Measurements from ENCODE around the gene SPRR2B.
"Not testable (repeated sequence)": the region's sequence is repeated elsewhere in the genome, so short reads cannot be mapped to it uniquely, and the experiment has no call there.

Gene SPRR2B

DNA sequence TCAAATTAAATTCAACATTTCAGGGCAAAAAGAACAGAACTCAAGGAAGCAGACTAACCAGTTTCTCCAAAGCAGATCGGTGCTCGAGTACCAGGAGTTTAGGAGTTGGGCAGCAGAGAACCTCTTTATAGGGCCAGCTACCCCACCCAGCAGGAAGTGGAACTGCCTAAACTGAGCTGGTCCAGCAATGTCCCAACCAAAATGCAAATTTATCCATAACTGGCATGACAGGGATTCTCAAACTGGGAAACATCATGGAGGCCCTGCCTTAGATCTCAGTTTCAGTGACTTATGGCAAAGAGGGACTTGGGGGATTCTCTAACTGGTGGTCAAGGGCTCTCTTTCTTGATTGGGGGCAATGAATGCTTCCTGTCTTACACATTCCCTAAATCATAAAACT is at the start of gene SPRR2B:
SPRR2B (minus strand) TSS at position 101 of the 400 bp plus-strand sequence. CDS start 772 bp downstream, outside the sequence.
- Histone ChIP-seq H3K27ac (ENCODE audit: low read length) (no peak within 1 kb of the TSS), H3K36me3 (ENCODE audit: control insufficient read depth, insufficient read depth, low read length) (no peaks in the 10 kb centered on the region), H3K4me1 (ENCODE audit: control insufficient read depth, insufficient read depth, low read length) (no peaks in the 10 kb centered on the region), H3K27me3 (ENCODE audit: control insufficient read depth, insufficient read depth, low read length) (no peaks in the 10 kb centered on the region), H3K9me3 (ENCODE audit: control insufficient read depth, insufficient read depth, low read length) (no peaks in the 10 kb centered on the region), H3K4me3 (ENCODE audit: low read length) (no peak within 1 kb of the TSS)
- DNase-seq (ENCODE audit: low read depth, low spot score), result no peak
- no CpG with 5 or more reads among the region's 2 CpGs for WGBS (ENCODE audit: insufficient coverage, insufficient read length)

- H3K27me3 ChIP-seq (ENCODE audit: control insufficient read depth, insufficient read depth, low read length), result no peaks in the 10 kb centered on the region
- no peak for DNase-seq (ENCODE audit: low read depth, low spot score)
- no peaks in the 10 kb centered on the region for H3K9me3 ChIP-seq (ENCODE audit: control insufficient read depth, insufficient read depth, low read length)
- no peaks in the 10 kb centered on the region for H3K4me1 ChIP-seq (ENCODE audit: control insufficient read depth, insufficient read depth, low read length)
- no peaks in the 10 kb centered on the region for H3K36me3 ChIP-seq (ENCODE audit: control insufficient read depth, insufficient read depth, low read length)
- no peak overlapping the region for H3K4me3 ChIP-seq (ENCODE audit: low read length)
- H3K27ac ChIP-seq (ENCODE audit: low read length), result no peak overlapping the region
These were observed 49.5 kb upstream of the SPRR2B start for GRCh38 chr1:153120945-153121344.

DNA sequence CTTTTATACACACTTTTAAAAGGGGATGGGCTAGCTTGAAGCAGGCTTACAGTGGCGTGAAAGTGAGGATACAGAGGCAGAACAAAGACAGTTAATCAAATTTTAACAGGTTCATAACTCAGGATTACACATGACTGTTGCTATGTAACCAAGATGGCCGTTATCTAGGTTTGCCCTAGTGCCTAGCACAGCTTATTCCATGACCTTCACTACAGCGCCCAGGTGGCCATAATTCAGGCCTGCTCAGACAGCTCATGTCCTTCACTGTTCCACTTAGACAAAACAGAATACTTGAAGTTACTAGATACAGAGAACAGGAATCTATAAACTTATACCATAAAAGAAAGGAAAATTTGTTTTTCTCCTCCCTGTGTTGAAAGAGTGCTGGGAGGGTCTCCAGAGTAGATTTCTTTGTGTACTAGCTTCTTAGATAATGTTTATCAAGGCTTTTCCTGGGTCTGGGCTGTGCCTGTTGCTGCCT is 48.1 kb upstream of the SPRR2B start:
- Histone ChIP-seq H3K36me3 (ENCODE audit: control insufficient read depth, insufficient read depth, low read length) (no peaks in the 10 kb centered on the region), H3K4me1 (ENCODE audit: control insufficient read depth, insufficient read depth, low read length) (no peaks in the 10 kb centered on the region), H3K9me3 (ENCODE audit: control insufficient read depth, insufficient read depth, low read length) (no peaks in the 10 kb centered on the region), H3K27me3 (ENCODE audit: control insufficient read depth, insufficient read depth, low read length) (no peaks in the 10 kb centered on the region), H3K27ac (ENCODE audit: low read length) (no peak overlapping the region), H3K4me3 (ENCODE audit: low read length) (no peak overlapping the region)
- whole genome bisulfite sequencing (ENCODE audit: insufficient coverage, insufficient read length), result no CpG with 5 or more reads among the region's 3 CpGs
- DNase-seq (ENCODE audit: low read depth, low spot score), result no peak

DNA sequence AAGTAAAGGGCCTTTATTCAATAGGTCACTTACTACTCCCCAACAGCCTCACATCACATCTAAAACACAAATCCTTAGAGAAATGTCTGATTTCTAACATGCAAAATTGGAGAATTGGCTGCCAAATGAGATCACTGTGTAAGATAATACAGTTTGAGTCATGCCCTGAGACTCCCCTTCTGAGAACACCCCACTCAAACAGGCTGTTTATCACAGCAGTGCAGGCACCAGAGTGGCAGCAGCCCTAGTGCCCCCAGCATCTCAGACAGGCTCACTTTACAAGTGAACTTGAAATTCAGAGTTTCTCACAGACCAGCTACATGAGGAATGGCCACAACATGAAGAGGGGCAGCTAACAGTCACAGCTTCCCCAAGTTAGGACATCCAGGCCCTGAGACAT is 43.9 kb upstream of the SPRR2B start:
- H3K27ac ChIP-seq (ENCODE audit: low read length); H3K27me3 ChIP-seq (ENCODE audit: control insufficient read depth, insufficient read depth, low read length); H3K4me1 ChIP-seq (ENCODE audit: control insufficient read depth, insufficient read depth, low read length); H3K9me3 ChIP-seq (ENCODE audit: control insufficient read depth, insufficient read depth, low read length); H3K36me3 ChIP-seq (ENCODE audit: control insufficient read depth, insufficient read depth, low read length); H3K4me3 ChIP-seq (ENCODE audit: low read length); DNase-seq (ENCODE audit: low read depth, low spot score): not testable (repeated sequence)

GRCh38 chr1:153113416-153113815 is 42.0 kb upstream of the SPRR2B start, which contains the start of gene SPRR2F:
Gene SPRR2F, minus strand, starts transcription at chr1:153113516. Its CDS starts 783 bp downstream, at chr1:153112733.
- no peak within 1 kb of the TSS for H3K4me3 ChIP-seq (ENCODE audit: low read length)
- no peak within 1 kb of the TSS for H3K27ac ChIP-seq (ENCODE audit: low read length)
- H3K27me3 ChIP-seq (ENCODE audit: control insufficient read depth, insufficient read depth, low read length), result no peaks in the 10 kb centered on the region
- H3K36me3 ChIP-seq (ENCODE audit: control insufficient read depth, insufficient read depth, low read length), result no peaks in the 10 kb centered on the region
- no peak for DNase-seq (ENCODE audit: low read depth, low spot score)
- WGBS (ENCODE audit: insufficient coverage, insufficient read length), result no CpG with 5 or more reads among the region's 3 CpGs
- no peaks in the 10 kb centered on the region for H3K9me3 ChIP-seq (ENCODE audit: control insufficient read depth, insufficient read depth, low read length)
- H3K4me1 ChIP-seq (ENCODE audit: control insufficient read depth, insufficient read depth, low read length), result no peaks in the 10 kb centered on the region

DNA sequence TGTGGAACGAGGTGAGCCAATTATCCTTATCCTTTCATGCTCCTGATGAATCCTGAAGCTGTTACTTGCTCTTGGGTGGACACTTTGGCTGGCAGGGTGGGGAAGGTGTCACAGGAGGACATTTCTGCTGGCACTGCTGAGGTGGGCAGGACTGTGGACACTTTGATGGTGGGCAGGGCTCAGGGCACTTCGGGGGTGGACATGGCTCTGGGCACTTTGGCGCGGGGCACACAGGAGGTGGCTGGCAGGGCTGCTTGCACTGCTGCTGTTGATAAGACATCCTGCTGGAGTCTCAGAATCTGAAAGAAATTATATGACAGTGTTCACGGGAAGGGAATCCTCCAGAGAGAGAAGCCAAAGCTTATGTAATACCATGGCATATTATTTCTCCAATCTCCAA is 41.0 kb upstream of the SPRR2B start:
- no CpG with 5 or more reads among the region's 5 CpGs for WGBS (ENCODE audit: insufficient coverage, insufficient read length)
- H3K27me3 ChIP-seq (ENCODE audit: control insufficient read depth, insufficient read depth, low read length); H3K4me3 ChIP-seq (ENCODE audit: low read length); H3K36me3 ChIP-seq (ENCODE audit: control insufficient read depth, insufficient read depth, low read length); DNase-seq (ENCODE audit: low read depth, low spot score); H3K4me1 ChIP-seq (ENCODE audit: control insufficient read depth, insufficient read depth, low read length); H3K27ac ChIP-seq (ENCODE audit: low read length); H3K9me3 ChIP-seq (ENCODE audit: control insufficient read depth, insufficient read depth, low read length): not testable (repeated sequence)

DNA sequence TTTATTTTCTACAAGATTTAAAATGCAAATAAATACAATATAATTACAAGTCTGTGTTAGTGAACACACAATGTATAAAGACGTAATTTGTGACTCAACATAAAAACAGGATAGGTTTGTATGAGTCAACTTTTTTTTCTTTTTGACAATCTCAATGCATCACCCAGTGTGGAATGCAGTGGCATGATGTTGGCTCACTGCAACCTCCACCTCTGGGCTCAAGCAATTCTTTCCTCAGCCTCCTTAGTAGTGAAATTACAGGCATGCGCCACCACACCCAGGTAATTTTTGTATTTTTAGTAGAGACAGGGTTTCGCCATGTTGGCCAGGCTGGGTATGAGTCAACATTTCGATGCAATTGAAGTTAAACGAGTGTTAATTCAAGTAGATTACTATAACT is 28.8 kb upstream of the SPRR2B start:
- Histone ChIP-seq H3K4me3 (ENCODE audit: low read length) (no peak overlapping the region), H3K9me3 (ENCODE audit: control insufficient read depth, insufficient read depth, low read length) (no peaks in the 10 kb centered on the region), H3K27ac (ENCODE audit: low read length) (no peak overlapping the region), H3K4me1 (ENCODE audit: control insufficient read depth, insufficient read depth, low read length) (no peaks in the 10 kb centered on the region), H3K36me3 (ENCODE audit: control insufficient read depth, insufficient read depth, low read length) (no peaks in the 10 kb centered on the region), H3K27me3 (ENCODE audit: control insufficient read depth, insufficient read depth, low read length) (no peaks in the 10 kb centered on the region)
- WGBS (ENCODE audit: insufficient coverage, insufficient read length), result no CpG with 5 or more reads among the region's 5 CpGs
- DNase-seq (ENCODE audit: low read depth, low spot score), result no peak

GRCh38 chr1:153099461-153100045 is 28.1 kb upstream of the SPRR2B start:
- Histone ChIP-seq H3K36me3 (ENCODE audit: control insufficient read depth, insufficient read depth, low read length) (no peaks in the 10 kb centered on the region), H3K4me1 (ENCODE audit: control insufficient read depth, insufficient read depth, low read length) (no peaks in the 10 kb centered on the region), H3K4me3 (ENCODE audit: low read length) (no peak overlapping the region)

DNA sequence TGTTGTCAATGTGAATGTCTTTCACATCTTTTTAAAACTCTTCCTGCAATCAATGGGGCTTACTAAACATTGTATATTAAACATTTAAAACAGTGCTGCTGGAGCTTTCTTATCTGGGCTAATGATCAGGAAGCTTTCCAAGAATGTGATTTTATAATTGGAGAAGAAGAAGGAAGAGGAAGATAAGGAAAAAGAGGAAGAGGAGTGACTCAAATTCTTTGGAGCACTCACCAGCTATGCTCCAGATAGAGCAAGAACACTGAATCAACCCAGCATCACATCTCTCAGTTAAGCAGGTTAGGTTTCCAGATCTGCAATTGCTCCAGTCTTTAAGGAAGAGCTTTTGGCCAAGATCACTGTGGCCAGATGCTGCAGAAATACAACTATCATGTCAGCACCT is 24.4 kb upstream of the SPRR2B start:
- Histone ChIP-seq H3K27ac (ENCODE audit: low read length) (no peak overlapping the region), H3K27me3 (ENCODE audit: control insufficient read depth, insufficient read depth, low read length) (no peaks in the 10 kb centered on the region), H3K36me3 (ENCODE audit: control insufficient read depth, insufficient read depth, low read length) (no peaks in the 10 kb centered on the region), H3K4me3 (ENCODE audit: low read length) (no peak overlapping the region), H3K9me3 (ENCODE audit: control insufficient read depth, insufficient read depth, low read length) (no peaks in the 10 kb centered on the region), H3K4me1 (ENCODE audit: control insufficient read depth, insufficient read depth, low read length) (no peaks in the 10 kb centered on the region)
- DNase-seq (ENCODE audit: low read depth, low spot score), result no peak

More at GRCh38 chr1:153099461-153100045, 28.1 kb upstream of the SPRR2B start:
- Histone ChIP-seq H3K27me3 (ENCODE audit: control insufficient read depth, insufficient read depth, low read length) (no peaks in the 10 kb centered on the region), H3K27ac (ENCODE audit: low read length) (no peak overlapping the region), H3K9me3 (ENCODE audit: control insufficient read depth, insufficient read depth, low read length) (no peaks in the 10 kb centered on the region)
- DNase-seq (ENCODE audit: low read depth, low spot score), result no peak
- no CpG with 5 or more reads among the region's 9 CpGs for WGBS (ENCODE audit: insufficient coverage, insufficient read length)

GRCh38 chr1:153094426-153094825 is 23.0 kb upstream of the SPRR2B start, which contains the start of gene SPRR2E:
Gene SPRR2E, minus strand, starts transcription at chr1:153094526. Its CDS starts 775 bp downstream, at chr1:153093751.
- Histone ChIP-seq H3K36me3 (ENCODE audit: control insufficient read depth, insufficient read depth, low read length) (no peaks in the 10 kb centered on the region), H3K9me3 (ENCODE audit: control insufficient read depth, insufficient read depth, low read length) (no peaks in the 10 kb centered on the region), H3K4me3 (ENCODE audit: low read length) (no peak within 1 kb of the TSS), H3K4me1 (ENCODE audit: control insufficient read depth, insufficient read depth, low read length) (no peaks in the 10 kb centered on the region), H3K27me3 (ENCODE audit: control insufficient read depth, insufficient read depth, low read length) (no peaks in the 10 kb centered on the region), H3K27ac (ENCODE audit: low read length) (no peak within 1 kb of the TSS)
- no peak for DNase-seq (ENCODE audit: low read depth, low spot score)

DNA sequence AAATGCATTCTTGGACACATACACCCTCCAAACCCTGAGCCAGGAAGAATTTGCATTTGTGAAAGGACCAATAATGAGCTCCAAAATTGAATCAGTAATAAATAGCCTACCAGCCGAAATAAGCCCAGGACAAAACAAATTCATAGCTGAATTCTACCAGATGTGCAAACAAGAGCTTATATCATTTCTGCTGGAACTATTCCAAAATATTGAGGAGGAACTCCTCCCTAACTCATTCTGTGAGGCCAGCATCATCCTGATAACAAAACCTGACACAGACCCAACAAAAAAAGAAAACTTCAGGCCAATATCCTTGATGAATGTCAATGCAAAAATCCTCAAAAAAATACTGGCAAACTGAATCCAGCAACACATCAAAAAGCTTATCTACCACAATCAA is 16.2 kb upstream of the SPRR2B start:
- Histone ChIP-seq H3K4me1 (ENCODE audit: control insufficient read depth, insufficient read depth, low read length) (no peaks in the 10 kb centered on the region), H3K4me3 (ENCODE audit: low read length) (no peak overlapping the region), H3K27me3 (ENCODE audit: control insufficient read depth, insufficient read depth, low read length) (no peaks in the 10 kb centered on the region), H3K27ac (ENCODE audit: low read length) (no peak overlapping the region), H3K9me3 (ENCODE audit: control insufficient read depth, insufficient read depth, low read length) (no peaks in the 10 kb centered on the region), H3K36me3 (ENCODE audit: control insufficient read depth, insufficient read depth, low read length) (no peaks in the 10 kb centered on the region)
- no CpG with 5 or more reads among the region's 1 CpG for WGBS (ENCODE audit: insufficient coverage, insufficient read length)
- no peak for DNase-seq (ENCODE audit: low read depth, low spot score)

Data from iPS DF 6.9 (cell line).